Keratinocyte (primary cell): ENCODE results near the gene ADAMTS13. TPM values are rescaled to one million over a fixed set of nuclear protein-coding genes. Genes with fewer than 3 reads are reported as not detected.

Experiments used
- DNase-seq: peaks from one replicate; pipeline ENCODE4 v3.0.0-alpha.2; 2011; ENCODE audit warnings: low read depth, missing footprints, low spot score
- FAIRE-seq: peaks from 2 replicates; lab custom pipeline; 2011; peaks lifted over from hg19 to GRCh38; lab: Jason Lieb, UNC
- H2AFZ ChIP-seq: 2 replicates; pipeline ENCODE4 v1.6.0; 2012; ENCODE audit warnings: low read length, control low read depth, inconsistent platforms; ENCODE audit not compliant: control insufficient read depth
- H3K27ac ChIP-seq: 2 replicates; pipeline ENCODE4 v1.5.1; 2011; ENCODE audit warnings: low read length; ENCODE audit not compliant: control insufficient read depth, insufficient read depth
- H3K27me3 ChIP-seq: 3 replicates; pipeline ENCODE4 v1.6.0; 2011; ENCODE audit warnings: low read length; ENCODE audit not compliant: control insufficient read depth, insufficient read depth; ENCODE audit errors: extremely low read depth
- H3K36me3 ChIP-seq, 2 experiments: 2 replicates in 1 of 2; 3 replicates in 1 of 2; pipeline ENCODE4 v1.5.1; 2011; ENCODE audit warnings: low read length in 2 of 2, mild to moderate bottlenecking in 1 of 2; ENCODE audit not compliant: control insufficient read depth in 2 of 2, insufficient read depth in 2 of 2; ENCODE audit errors: extremely low read depth in 1 of 2
- H3K4me1 ChIP-seq: 3 replicates; pipeline ENCODE4 v1.5.1; 2011; ENCODE audit warnings: low read length; ENCODE audit not compliant: control insufficient read depth, insufficient read depth; ENCODE audit errors: extremely low read depth
- H3K4me2 ChIP-seq: 3 replicates; pipeline ENCODE4 v1.6.0; 2011; ENCODE audit warnings: low read depth, low read length; ENCODE audit not compliant: control insufficient read depth, insufficient read depth; ENCODE audit errors: extremely low read depth
- H3K4me3 ChIP-seq, 3 experiments: fragments of 200-600 bp in 1 of 3; sonication (generic) in 1 of 3; 2 replicates in 2 of 3; 3 replicates in 1 of 3; pipeline ENCODE4 v1.5.1; 2011 to 2016; ENCODE audit warnings: low read length in 3 of 3, mild to moderate bottlenecking in 3 of 3, control low read depth in 2 of 3, inconsistent platforms in 1 of 3, low read depth in 1 of 3, mixed read lengths in 1 of 3, mixed run types in 1 of 3, moderate library complexity in 1 of 3; ENCODE audit not compliant: control insufficient read depth in 2 of 3, insufficient read depth in 2 of 3; ENCODE audit errors: extremely low read depth in 1 of 3
- H3K79me2 ChIP-seq: 2 replicates; pipeline ENCODE4 v1.6.0; 2012; ENCODE audit warnings: low read length; ENCODE audit not compliant: control insufficient read depth, insufficient read depth
- H3K9ac ChIP-seq: 3 replicates; pipeline ENCODE4 v1.6.0; 2011; ENCODE audit warnings: low read length; ENCODE audit not compliant: control insufficient read depth, insufficient read depth; ENCODE audit errors: extremely low read depth
- H3K9me1 ChIP-seq: 3 replicates; pipeline ENCODE4 v1.6.0; 2011; ENCODE audit warnings: low read length; ENCODE audit not compliant: control insufficient read depth, insufficient read depth; ENCODE audit errors: extremely low read depth
- H3K9me3 ChIP-seq: 2 replicates; pipeline ENCODE4 v1.5.1; 2012; ENCODE audit warnings: low read depth, low read length; ENCODE audit not compliant: control insufficient read depth
- H4K20me1 ChIP-seq: 3 replicates; pipeline ENCODE4 v1.6.0; 2011; ENCODE audit warnings: low read length; ENCODE audit not compliant: control insufficient read depth, insufficient read depth; ENCODE audit errors: extremely low read depth
- EZH2 ChIP-seq: IDR thresholded peaks from one replicate; pipeline ENCODE4 v1.6.1; 2012; ENCODE audit warnings: inconsistent platforms, mild to moderate bottlenecking, low read length, moderate library complexity
- dilution Hi-C: fragments of 300-500 bp; cut with MboI; formaldehyde crosslinking; loops from one replicate; pipeline ENCODE4 v1.7.0; 2020; ENCODE audit warnings: low sequenced_read_pairs; ENCODE audit not compliant: extremely low pct_ligation_motif_present
- polyA plus RNA-seq, 5 experiments: library from polyadenylated mRNA; depleted of rRNA in 3 of 5; stranded (reverse) in 3 of 5; stranded (forward) in 1 of 5; unstranded in 1 of 5; fragments of >200 nt; gene quantifications; 1 replicate in 1 of 5; 2 replicates in 3 of 5; 3 replicates in 1 of 5; pipeline versions ENCODE4 v1.2.1 to v1.2.3, GENCODE V29; 2011 to 2012; ENCODE audit warnings: missing spikeins in 2 of 5, low read depth in 1 of 5, low replicate concordance in 1 of 5
- TF ChIP-seq, protein P1 (sequence below), 3 experiments: IDR thresholded peaks in 1 of 3; conservative IDR thresholded peaks in 1 of 3; optimal IDR thresholded peaks in 1 of 3; 2 replicates in 2 of 3; 3 replicates in 1 of 3; pipeline versions ENCODE3 to v1.5.1; 2011; ENCODE audit warnings: low read length in 3 of 3, mild to moderate bottlenecking in 3 of 3, moderate library complexity in 2 of 3, control low read depth in 1 of 3, inconsistent platforms in 1 of 3; ENCODE audit not compliant: insufficient read depth in 2 of 3; ENCODE audit errors: extremely low read depth in 1 of 3

ADAMTS13 gene
- polyA plus RNA-seq, 1 donor (not counting 4 experiments of a cell fraction or from before 2014, with no cell fraction given): 1.1 TPM

GRCh38 chr9:133499892-133500270 is 77.7 kb downstream of the ADAMTS13 start:
- dilution Hi-C loops: no loop called here
- H2AFZ ChIP-seq: no peak overlapping the region

GRCh38 chr9:133502112-133502511 is 79.9 kb downstream of the ADAMTS13 start:
- Histone ChIP-seq H3K27ac (no peak overlapping the region), H3K4me1 (no peaks in the 10 kb centered on the region), H3K79me2 (no peaks in the 10 kb centered on the region), H4K20me1 (no peaks in the 10 kb centered on the region), H3K4me2 (no peak overlapping the region), H3K9ac (no peak overlapping the region), H3K9me3 (no peaks in the 10 kb centered on the region), H3K27me3 (peaks cover 4% of the 10 kb centered on the region), H3K4me3 (no peak overlapping the region), H2AFZ (no peak overlapping the region), H3K36me3 (no peaks in the 10 kb centered on the region), H3K9me1 (no peaks in the 10 kb centered on the region)
- FAIRE-seq: no peak
- TF ChIP-seq EZH2: no peak
- TF ChIP-seq, protein P1, sequence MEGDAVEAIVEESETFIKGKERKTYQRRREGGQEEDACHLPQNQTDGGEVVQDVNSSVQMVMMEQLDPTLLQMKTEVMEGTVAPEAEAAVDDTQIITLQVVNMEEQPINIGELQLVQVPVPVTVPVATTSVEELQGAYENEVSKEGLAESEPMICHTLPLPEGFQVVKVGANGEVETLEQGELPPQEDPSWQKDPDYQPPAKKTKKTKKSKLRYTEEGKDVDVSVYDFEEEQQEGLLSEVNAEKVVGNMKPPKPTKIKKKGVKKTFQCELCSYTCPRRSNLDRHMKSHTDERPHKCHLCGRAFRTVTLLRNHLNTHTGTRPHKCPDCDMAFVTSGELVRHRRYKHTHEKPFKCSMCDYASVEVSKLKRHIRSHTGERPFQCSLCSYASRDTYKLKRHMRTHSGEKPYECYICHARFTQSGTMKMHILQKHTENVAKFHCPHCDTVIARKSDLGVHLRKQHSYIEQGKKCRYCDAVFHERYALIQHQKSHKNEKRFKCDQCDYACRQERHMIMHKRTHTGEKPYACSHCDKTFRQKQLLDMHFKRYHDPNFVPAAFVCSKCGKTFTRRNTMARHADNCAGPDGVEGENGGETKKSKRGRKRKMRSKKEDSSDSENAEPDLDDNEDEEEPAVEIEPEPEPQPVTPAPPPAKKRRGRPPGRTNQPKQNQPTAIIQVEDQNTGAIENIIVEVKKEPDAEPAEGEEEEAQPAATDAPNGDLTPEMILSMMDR (optimal IDR thresholded peaks at IDR 0.05 in 1 of 3, IDR thresholded peaks at IDR 0.05 in 1 of 3, conservative IDR thresholded peaks at IDR 0.05 in 1 of 3; ENCODE audit: extremely low read depth in 1 of 3, insufficient read depth in 2 of 3, low read length in 3 of 3): no peak
- no peak for DNase-seq
- dilution Hi-C loops: no loop called here

More at GRCh38 chr9:133499892-133500270, 77.7 kb downstream of the ADAMTS13 start:
- Histone ChIP-seq H4K20me1 (no peaks in the 10 kb centered on the region), H3K4me2 (no peak overlapping the region), H3K36me3 (no peaks in the 10 kb centered on the region), H3K4me1 (no peaks in the 10 kb centered on the region), H3K4me3 (no peak overlapping the region), H3K9me1 (no peaks in the 10 kb centered on the region), H3K79me2 (no peaks in the 10 kb centered on the region), H3K9me3 (no peaks in the 10 kb centered on the region), H3K27me3 (peaks cover 4% of the 10 kb centered on the region), H3K27ac (no peak overlapping the region), H3K9ac (no peak overlapping the region)
- FAIRE-seq: no peak
- no peak for TF ChIP-seq EZH2
- TF ChIP-seq, protein P1 (optimal IDR thresholded peaks at IDR 0.05 in 1 of 3, IDR thresholded peaks at IDR 0.05 in 1 of 3, conservative IDR thresholded peaks at IDR 0.05 in 1 of 3; ENCODE audit: extremely low read depth in 1 of 3, insufficient read depth in 2 of 3, low read length in 3 of 3): no peak
- no peak for DNase-seq
